Measurements from ENCODE around the gene REG4. TPM values are rescaled to one million over a fixed set of nuclear protein-coding genes. Genes with fewer than 3 reads are reported as not detected.

The REG4 gene
- total and polyA plus RNA-seq, 7 donors: 0.10 TPM; not detected in 6

DNA sequence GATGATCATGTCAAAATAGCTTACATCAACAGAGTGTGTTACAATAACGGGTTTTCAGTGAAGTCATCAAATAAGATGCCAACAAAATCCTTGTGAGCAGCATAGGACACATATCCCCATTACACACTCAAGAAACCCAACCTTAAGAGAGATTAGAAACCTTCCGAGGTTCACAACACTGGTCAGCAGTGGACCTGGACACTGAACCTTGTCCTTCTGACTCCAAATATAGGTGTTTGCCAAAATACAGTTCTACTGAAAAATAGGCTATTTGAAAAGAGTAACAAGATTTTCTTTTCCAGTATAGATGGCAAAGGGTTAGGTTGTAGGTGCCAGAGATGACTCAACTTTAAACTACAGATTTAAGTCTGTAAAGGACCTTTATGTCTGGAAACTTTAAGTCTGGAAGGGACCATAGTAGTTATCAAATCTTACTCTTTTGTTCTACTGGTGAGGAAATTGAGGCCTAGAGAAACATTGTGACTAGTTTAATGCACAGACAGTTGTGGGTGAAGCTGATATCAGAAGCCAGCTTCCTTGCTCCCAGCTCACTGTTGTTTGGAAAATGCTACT, 811 bp upstream of the REG4 start:
- H3K27me3 ChIP-seq (ENCODE audit: insufficient read depth in 3 of 3, low read length in 2 of 3): no peaks in the 10 kb centered on the region
- H3K4me1 ChIP-seq: no peaks in the 10 kb centered on the region
- DNase-seq (no peak), ATAC-seq (no peak)
- H3K9me3 ChIP-seq: no peaks in the 10 kb centered on the region
- no peak overlapping the region for H3K4me3 ChIP-seq
- WGBS, 3 donors: 65 to 71% (median 67%) methylated on average over 2 of the region's 2 CpGs
- TF ChIP-seq, protein P1, sequence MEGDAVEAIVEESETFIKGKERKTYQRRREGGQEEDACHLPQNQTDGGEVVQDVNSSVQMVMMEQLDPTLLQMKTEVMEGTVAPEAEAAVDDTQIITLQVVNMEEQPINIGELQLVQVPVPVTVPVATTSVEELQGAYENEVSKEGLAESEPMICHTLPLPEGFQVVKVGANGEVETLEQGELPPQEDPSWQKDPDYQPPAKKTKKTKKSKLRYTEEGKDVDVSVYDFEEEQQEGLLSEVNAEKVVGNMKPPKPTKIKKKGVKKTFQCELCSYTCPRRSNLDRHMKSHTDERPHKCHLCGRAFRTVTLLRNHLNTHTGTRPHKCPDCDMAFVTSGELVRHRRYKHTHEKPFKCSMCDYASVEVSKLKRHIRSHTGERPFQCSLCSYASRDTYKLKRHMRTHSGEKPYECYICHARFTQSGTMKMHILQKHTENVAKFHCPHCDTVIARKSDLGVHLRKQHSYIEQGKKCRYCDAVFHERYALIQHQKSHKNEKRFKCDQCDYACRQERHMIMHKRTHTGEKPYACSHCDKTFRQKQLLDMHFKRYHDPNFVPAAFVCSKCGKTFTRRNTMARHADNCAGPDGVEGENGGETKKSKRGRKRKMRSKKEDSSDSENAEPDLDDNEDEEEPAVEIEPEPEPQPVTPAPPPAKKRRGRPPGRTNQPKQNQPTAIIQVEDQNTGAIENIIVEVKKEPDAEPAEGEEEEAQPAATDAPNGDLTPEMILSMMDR (IDR thresholded peaks at IDR 0.05): no peak
- no peaks in the 10 kb centered on the region for H3K36me3 ChIP-seq (ENCODE audit: insufficient read depth in 1 of 2, low read depth in 1 of 2)
- intact Hi-C loops (cut with DNase I): no loop called here
- H3K27ac ChIP-seq: no peak overlapping the region

DNA sequence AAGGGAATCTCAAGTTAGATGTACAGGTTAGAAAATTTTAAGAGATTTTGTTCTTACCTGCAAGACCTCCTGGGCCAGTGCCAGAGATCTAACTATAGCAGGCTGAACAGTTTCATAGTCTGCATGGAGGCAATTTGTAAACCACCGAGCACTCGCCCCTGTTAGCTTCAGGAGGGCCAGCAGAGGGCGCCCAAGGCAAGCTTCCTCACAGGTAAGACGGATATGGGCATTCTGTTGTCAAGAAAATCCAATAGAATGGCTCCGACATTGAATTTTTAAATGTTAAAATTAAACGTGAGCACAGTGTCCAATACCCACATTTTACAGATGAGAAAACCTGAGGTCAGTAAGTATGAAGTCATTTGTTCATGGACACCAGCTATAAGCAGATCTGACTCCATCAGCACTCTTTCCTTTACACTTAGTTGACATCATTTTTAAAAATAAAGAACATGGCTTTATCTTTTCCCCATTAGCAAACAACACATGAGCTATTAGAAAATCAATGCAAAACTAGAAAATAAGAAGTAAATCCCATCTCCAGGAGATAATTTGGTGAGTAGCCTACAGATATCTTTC, 2.2 kb downstream of the REG4 start:
- peak; percentile 62 to 79 for DNase-seq
- TF ChIP-seq, protein P1 (IDR thresholded peaks at IDR 0.05): peak; percentile 83
- Histone ChIP-seq H3K36me3 (ENCODE audit: insufficient read depth in 1 of 2, low read depth in 1 of 2) (no peaks in the 10 kb centered on the region), H3K4me1 (no peaks in the 10 kb centered on the region), H3K27me3 (ENCODE audit: insufficient read depth in 3 of 3, low read length in 2 of 3) (peaks cover 0 to 1% (median 0%) of the 10 kb centered on the region in 3 donors), H3K9me3 (no peaks in the 10 kb centered on the region), H3K4me3 (no peak overlapping the region), H3K27ac (no peak overlapping the region)
- peak; percentile 62 to 84 (median 73) for ATAC-seq
- intact Hi-C loops (cut with DNase I): no loop called here
- WGBS, 3 donors: 1 to 2% (median 2%) methylated on average over 6 of the region's 6 CpGs

DNA sequence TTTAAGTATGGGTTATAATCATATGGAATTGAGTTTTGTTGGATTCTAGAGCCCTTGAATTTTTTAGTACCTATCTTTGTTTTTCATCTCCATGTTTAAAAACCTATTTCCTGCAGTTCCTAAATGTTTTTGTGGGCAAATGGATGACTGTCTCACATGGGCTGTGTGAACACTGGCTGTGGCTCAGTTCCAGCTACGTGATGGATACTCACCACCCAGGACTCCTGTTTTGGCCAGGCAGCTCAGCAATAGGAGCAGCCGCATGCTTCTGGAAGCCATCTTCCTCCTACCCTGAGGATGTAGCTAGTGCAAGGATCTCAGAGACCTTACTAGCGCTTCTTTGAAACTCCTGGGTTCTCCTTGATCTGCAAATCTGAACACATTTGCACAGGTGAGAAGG, 2.8 kb downstream of the REG4 start:
- intact Hi-C loops (cut with DNase I): no loop called here
- TF ChIP-seq, protein P1 (IDR thresholded peaks at IDR 0.05): no peak
- 47 to 48% (median 47%) methylated on average over 3 of the region's 3 CpGs for WGBS, 3 donors

DNA sequence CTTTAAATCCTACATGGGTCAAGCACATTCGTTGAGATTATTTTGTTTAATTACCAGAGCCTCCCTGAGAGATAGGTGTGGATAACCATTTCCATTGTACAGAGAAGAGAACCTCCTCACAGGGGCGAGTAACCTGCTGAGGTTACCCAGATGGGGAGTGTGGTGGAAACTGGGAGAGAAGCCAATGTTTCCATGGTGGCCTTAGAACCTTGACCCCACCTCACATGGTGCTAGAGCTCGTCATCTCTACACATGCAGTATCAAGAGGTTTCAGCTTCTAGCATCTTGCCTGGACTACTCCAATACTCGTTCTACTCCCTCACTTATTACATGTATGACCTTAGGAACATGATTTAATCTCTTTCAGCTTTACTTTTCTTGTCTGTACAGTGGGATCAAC, 4.8 kb downstream of the REG4 start:
- Histone ChIP-seq H3K4me1 (no peaks in the 10 kb centered on the region), H3K4me3 (no peak overlapping the region), H3K36me3 (ENCODE audit: insufficient read depth in 1 of 2, low read depth in 1 of 2) (no peaks in the 10 kb centered on the region), H3K9me3 (no peaks in the 10 kb centered on the region), H3K27ac (no peak overlapping the region), H3K27me3 (ENCODE audit: insufficient read depth in 3 of 3, low read length in 2 of 3) (peaks cover 0 to 1% (median 0%) of the 10 kb centered on the region in 3 donors)
- intact Hi-C loops (cut with DNase I): no loop called here
- WGBS, 3 donors: 68 to 79% (median 78%) methylated on average over 4 of the region's 4 CpGs
- ATAC-seq (no peak), DNase-seq (no peak)
- TF ChIP-seq, protein P1 (IDR thresholded peaks at IDR 0.05): no peak

More for the DNA sequence above, 2.8 kb downstream of the REG4 start:
- ATAC-seq: no peak
- H3K36me3 ChIP-seq (ENCODE audit: insufficient read depth in 1 of 2, low read depth in 1 of 2): no peaks in the 10 kb centered on the region
- H3K4me1 ChIP-seq: no peaks in the 10 kb centered on the region
- no peak overlapping the region for H3K4me3 ChIP-seq
- no peak overlapping the region for H3K27ac ChIP-seq
- no peak for DNase-seq
- H3K9me3 ChIP-seq: no peaks in the 10 kb centered on the region
- peaks cover 0 to 1% (median 0%) of the 10 kb centered on the region in 3 donors for H3K27me3 ChIP-seq (ENCODE audit: insufficient read depth in 3 of 3, low read length in 2 of 3)
